ENCODE data around the gene CD82. TPM values are rescaled to one million over a fixed set of nuclear protein-coding genes. Genes with fewer than 3 reads are reported as not detected.

CD82 gene
- total RNA-seq, 1 donor from 2014 or later, result 16.1 TPM

DNA sequence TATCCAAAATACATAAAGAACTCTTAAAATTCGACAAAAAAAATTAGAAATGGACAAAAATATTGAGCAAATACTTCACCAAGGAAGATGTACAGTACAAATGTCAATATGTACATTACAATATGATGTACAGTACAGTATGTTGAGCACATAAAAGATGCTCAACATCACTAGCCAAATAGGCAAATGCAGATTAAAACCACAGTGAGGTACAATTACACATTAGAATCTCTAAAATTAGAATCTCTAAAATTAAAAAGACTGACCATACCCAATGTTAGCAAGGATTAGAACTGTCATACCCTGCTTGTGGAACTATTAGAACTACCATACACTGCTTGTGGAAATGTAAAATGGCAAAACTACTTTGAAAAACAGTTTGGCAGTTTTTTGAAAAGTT lies 82.6 kb downstream of the CD82 start:
- Mint-ChIP-seq H3K9me3 (ENCODE audit: unreplicated experiment) (no peaks in the 10 kb centered on the region), H3K27me3 (ENCODE audit: unreplicated experiment) (peaks cover 2% of the 10 kb centered on the region), H3K27ac (ENCODE audit: unreplicated experiment) (no peak overlapping the region), H3K4me3 (ENCODE audit: unreplicated experiment) (no peak overlapping the region), H3K4me1 (ENCODE audit: unreplicated experiment) (peaks cover 13% of the 10 kb centered on the region), H3K36me3 (ENCODE audit: low read depth, unreplicated experiment) (no peaks in the 10 kb centered on the region)
- no peak for DNase-seq (ENCODE audit: low spot score)
- TF ChIP-seq, protein P1, sequence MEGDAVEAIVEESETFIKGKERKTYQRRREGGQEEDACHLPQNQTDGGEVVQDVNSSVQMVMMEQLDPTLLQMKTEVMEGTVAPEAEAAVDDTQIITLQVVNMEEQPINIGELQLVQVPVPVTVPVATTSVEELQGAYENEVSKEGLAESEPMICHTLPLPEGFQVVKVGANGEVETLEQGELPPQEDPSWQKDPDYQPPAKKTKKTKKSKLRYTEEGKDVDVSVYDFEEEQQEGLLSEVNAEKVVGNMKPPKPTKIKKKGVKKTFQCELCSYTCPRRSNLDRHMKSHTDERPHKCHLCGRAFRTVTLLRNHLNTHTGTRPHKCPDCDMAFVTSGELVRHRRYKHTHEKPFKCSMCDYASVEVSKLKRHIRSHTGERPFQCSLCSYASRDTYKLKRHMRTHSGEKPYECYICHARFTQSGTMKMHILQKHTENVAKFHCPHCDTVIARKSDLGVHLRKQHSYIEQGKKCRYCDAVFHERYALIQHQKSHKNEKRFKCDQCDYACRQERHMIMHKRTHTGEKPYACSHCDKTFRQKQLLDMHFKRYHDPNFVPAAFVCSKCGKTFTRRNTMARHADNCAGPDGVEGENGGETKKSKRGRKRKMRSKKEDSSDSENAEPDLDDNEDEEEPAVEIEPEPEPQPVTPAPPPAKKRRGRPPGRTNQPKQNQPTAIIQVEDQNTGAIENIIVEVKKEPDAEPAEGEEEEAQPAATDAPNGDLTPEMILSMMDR (IDR thresholded peaks at IDR 0.05; ENCODE audit: unreplicated experiment), result no peak

DNA sequence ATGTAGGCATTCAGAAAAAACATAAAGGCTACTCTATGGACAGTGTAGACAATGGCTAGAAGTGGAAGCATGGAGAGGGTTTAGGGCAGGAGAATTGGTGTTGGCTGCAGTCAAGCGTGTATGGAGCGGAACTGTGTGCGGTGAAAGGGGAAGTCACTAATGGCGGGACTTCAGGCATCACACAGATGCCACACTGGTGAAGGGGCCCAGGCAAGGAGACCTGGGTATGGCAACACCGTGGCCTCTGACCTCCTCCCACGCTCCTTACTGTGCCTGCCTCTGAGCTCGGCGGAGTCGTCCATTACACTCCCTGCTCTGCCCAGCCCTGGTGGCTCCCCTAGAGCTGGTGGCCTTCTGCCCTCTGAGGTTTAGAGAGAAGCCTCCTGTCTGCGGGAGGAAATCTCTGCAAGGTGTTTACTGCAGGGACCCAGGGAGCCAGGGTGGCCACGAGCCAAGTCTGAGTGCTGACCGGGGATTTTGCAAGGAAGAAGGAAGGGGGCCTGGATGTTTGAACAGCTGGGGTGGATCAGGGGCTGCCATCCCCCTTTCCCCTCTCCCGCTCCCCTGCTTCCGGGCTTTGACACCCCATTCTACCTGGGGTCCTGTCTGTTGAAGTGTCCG lies 86.2 kb downstream of the CD82 start:
- Mint-ChIP-seq H3K4me1 (ENCODE audit: unreplicated experiment) (peaks cover 13% of the 10 kb centered on the region), H3K27ac (ENCODE audit: unreplicated experiment) (no peak overlapping the region), H3K4me3 (ENCODE audit: unreplicated experiment) (no peak overlapping the region), H3K36me3 (ENCODE audit: low read depth, unreplicated experiment) (no peaks in the 10 kb centered on the region), H3K9me3 (ENCODE audit: unreplicated experiment) (no peaks in the 10 kb centered on the region), H3K27me3 (ENCODE audit: unreplicated experiment) (peaks cover 9% of the 10 kb centered on the region)
- TF ChIP-seq, protein P1 (IDR thresholded peaks at IDR 0.05; ENCODE audit: unreplicated experiment), result no peak
- no peak for DNase-seq (ENCODE audit: low spot score)

DNA sequence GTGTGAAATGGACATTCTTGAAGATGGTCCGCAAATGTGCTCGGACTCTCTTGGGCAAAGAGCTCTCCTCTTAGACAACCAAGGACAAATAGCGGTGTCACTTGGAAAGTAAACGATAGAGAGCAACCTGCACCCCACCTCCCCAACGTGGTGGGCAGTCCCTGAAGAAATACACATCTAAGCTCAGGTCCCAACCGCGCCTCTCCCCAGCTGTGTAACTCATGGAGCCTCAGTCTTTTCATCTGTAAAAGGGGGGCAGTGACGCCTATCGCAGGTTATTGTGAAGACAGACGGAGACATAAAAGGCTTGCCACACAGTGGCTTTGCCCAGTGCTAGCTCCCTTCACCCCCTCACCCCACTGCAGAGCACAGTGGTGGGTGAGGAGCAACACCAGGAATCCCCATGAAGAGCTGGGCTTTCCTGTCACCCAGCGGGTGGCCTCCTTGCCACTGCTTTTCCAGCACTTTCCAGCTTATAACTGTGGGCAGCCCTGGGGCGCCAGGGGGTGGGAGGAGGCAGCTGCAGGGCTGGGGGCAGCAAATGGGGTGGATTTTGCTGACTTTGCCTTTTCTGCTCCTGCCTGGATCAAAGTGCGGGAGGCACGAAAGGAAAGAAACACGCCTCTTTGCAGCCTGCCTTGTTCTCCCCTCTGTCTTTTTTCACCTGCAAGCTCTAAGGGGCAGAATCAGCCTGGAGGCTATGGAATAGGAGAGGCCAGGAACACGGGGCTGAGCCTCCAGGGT lies 87.6 kb downstream of the CD82 start:
- H3K36me3 Mint-ChIP-seq (ENCODE audit: low read depth, unreplicated experiment), result no peaks in the 10 kb centered on the region

DNA sequence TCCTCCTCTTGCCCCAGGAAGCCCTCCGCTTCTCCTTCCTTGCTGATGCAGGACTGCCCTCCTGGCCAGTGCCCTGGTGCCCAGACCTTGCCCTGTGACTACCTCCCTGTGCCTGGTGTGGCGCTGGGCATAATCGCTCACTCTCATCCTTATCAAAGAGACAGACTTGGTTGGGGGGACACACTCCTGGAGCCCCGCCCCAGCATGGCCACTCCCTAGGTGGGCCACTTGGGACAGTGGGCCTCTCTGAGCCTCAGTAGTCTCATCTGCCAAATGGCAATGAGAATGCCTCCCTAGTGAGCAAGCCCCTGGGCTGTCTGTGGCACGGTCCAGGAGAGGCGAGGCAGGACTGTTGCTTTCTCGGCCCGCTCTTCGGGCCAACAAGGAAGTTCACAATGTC lies 88.6 kb downstream of the CD82 start:
- TF ChIP-seq, protein P1 (IDR thresholded peaks at IDR 0.05; ENCODE audit: unreplicated experiment), result no peak
- Mint-ChIP-seq H3K36me3 (ENCODE audit: low read depth, unreplicated experiment) (peaks cover 3% of the 10 kb centered on the region), H3K27me3 (ENCODE audit: unreplicated experiment) (peaks cover 9% of the 10 kb centered on the region), H3K4me1 (ENCODE audit: unreplicated experiment) (peaks cover 14% of the 10 kb centered on the region), H3K9me3 (ENCODE audit: unreplicated experiment) (no peaks in the 10 kb centered on the region), H3K27ac (ENCODE audit: unreplicated experiment) (no peak overlapping the region), H3K4me3 (ENCODE audit: unreplicated experiment) (no peak overlapping the region)
- no peak for DNase-seq (ENCODE audit: low spot score)

More for the DNA sequence above, 87.6 kb downstream of the CD82 start:
- H3K4me3 Mint-ChIP-seq (ENCODE audit: unreplicated experiment), result no peak overlapping the region
- H3K4me1 Mint-ChIP-seq (ENCODE audit: unreplicated experiment), result peaks cover 13% of the 10 kb centered on the region
- H3K9me3 Mint-ChIP-seq (ENCODE audit: unreplicated experiment), result no peaks in the 10 kb centered on the region
- TF ChIP-seq, protein P1 (IDR thresholded peaks at IDR 0.05; ENCODE audit: unreplicated experiment), result no peak
- peaks cover 9% of the 10 kb centered on the region for H3K27me3 Mint-ChIP-seq (ENCODE audit: unreplicated experiment)
- no peak overlapping the region for H3K27ac Mint-ChIP-seq (ENCODE audit: unreplicated experiment)
- no peak for DNase-seq (ENCODE audit: low spot score)

DNA sequence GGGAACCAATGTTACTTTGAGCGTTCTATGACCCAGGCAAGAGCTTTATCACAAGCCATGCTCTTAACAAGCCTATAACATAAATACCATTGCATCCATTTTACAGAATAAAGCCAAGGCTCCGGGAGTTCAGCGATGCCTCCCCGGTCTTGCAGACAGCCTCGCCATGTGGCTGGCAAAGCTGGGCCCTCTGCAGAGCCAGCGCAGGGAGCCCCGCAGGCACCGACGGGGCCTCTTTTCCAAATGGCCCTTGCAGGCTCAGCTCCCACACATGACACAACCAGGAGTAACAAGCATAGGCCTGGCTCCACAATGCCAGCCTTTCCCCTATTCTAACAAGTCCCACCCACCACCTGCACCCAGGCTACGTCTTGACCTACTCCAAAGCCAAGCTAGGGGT lies 89.1 kb downstream of the CD82 start:
- Mint-ChIP-seq H3K27ac (ENCODE audit: unreplicated experiment) (no peak overlapping the region), H3K36me3 (ENCODE audit: low read depth, unreplicated experiment) (peaks cover 5% of the 10 kb centered on the region), H3K4me3 (ENCODE audit: unreplicated experiment) (no peak overlapping the region), H3K9me3 (ENCODE audit: unreplicated experiment) (no peaks in the 10 kb centered on the region), H3K27me3 (ENCODE audit: unreplicated experiment) (peaks cover 11% of the 10 kb centered on the region), H3K4me1 (ENCODE audit: unreplicated experiment) (peaks cover 18% of the 10 kb centered on the region)
- TF ChIP-seq, protein P1 (IDR thresholded peaks at IDR 0.05; ENCODE audit: unreplicated experiment), result no peak
- no peak for DNase-seq (ENCODE audit: low spot score)
